H1 (cell line): ENCODE measurements around the gene UBE3C. TPM values are rescaled to one million over a fixed set of nuclear protein-coding genes. Genes with fewer than 3 reads are reported as not detected.

Experiments
- CTCF ChIA-PET: fragments of 300-600 bp; sonication (Branson Sonifier 250); formaldehyde crosslinking; loops from one replicate; lab custom pipeline; 2021; ENCODE audit not compliant: partially characterized antibody; lab: Charles Lee
- POLR2A ChIA-PET: fragments of 300-600 bp; sonication (Branson Sonifier 250); formaldehyde crosslinking; loops from one replicate; lab custom pipeline; 2021; ENCODE audit warnings: inconsistent platforms; ENCODE audit not compliant: partially characterized antibody; lab: Charles Lee
- DNase-seq, 2 experiments: peaks; one replicate each; pipeline versions ENCODE4 v3.0.0 to v3.0.0-alpha.2; 2010 to 2022; ENCODE audit warnings: low spot score in 2 of 2, low read depth in 1 of 2, mixed read lengths in 1 of 2
- FAIRE-seq: peaks from 2 replicates; lab custom pipeline; 2011; peaks lifted over from hg19 to GRCh38; lab: Jason Lieb, UNC
- H2AFZ ChIP-seq: 2 replicates; pipeline ENCODE4 v1.8.1; 2012; ENCODE audit warnings: low read length, inconsistent platforms
- H2AK5ac ChIP-seq: 2 replicates; pipeline ENCODE4 v1.6.1; 2013; ENCODE audit warnings: low read depth, low read length
- H2BK120ac ChIP-seq: replicated peaks from 2 replicates; pipeline ENCODE3; 2013; ENCODE audit warnings: low read depth, low read length, inconsistent platforms
- H2BK12ac ChIP-seq: 2 replicates; pipeline ENCODE4 v1.6.1; 2013; ENCODE audit warnings: low read depth, low read length
- H2BK15ac ChIP-seq: 2 replicates; pipeline ENCODE4 v1.6.1; 2013; ENCODE audit warnings: low read length
- H2BK20ac ChIP-seq: 2 replicates; pipeline ENCODE4 v1.6.1; 2013; ENCODE audit warnings: low read length
- H2BK5ac ChIP-seq: 2 replicates; pipeline ENCODE4 v1.6.1; 2013; ENCODE audit warnings: low read depth, low read length
- H3K14ac ChIP-seq: 2 replicates; pipeline ENCODE4 v1.6.1; 2013; ENCODE audit warnings: inconsistent platforms; ENCODE audit not compliant: insufficient read length
- H3K18ac ChIP-seq: 2 replicates; pipeline ENCODE4 v1.6.1; 2013; ENCODE audit warnings: low read length; ENCODE audit errors: extremely low read depth
- H3K23ac ChIP-seq: 2 replicates; pipeline ENCODE4 v1.6.1; 2013; ENCODE audit warnings: inconsistent platforms; ENCODE audit not compliant: insufficient read length
- H3K23me2 ChIP-seq: 2 replicates; pipeline ENCODE4 v1.6.1; 2013; ENCODE audit warnings: low read depth, low read length
- H3K27ac ChIP-seq: 2 replicates; pipeline ENCODE4 v1.6.1; 2011; ENCODE audit warnings: low read depth, low read length, inconsistent platforms
- H3K27me3 ChIP-seq, 4 experiments: replicated peaks in 1 of 4; 1 replicate in 1 of 4; 2 replicates in 3 of 4; pipeline versions ENCODE4 v1.6.1 to v1.8.1; 2011 to 2013; ENCODE audit warnings: low read length in 3 of 4, mild to moderate bottlenecking in 3 of 4, inconsistent platforms in 2 of 4, mixed read lengths in 2 of 4, moderate library complexity in 1 of 4; ENCODE audit not compliant: control insufficient read depth in 3 of 4, insufficient read depth in 3 of 4; ENCODE audit errors: extremely low read depth in 1 of 4
- H3K36me3 ChIP-seq, 4 experiments: 2 replicates each; pipeline versions ENCODE4 v1.6.1 to v1.8.1; 2011 to 2013; ENCODE audit warnings: mild to moderate bottlenecking in 4 of 4, low read length in 3 of 4, moderate library complexity in 2 of 4, control low read depth in 1 of 4, inconsistent platforms in 1 of 4; ENCODE audit not compliant: insufficient read depth in 4 of 4, control insufficient read depth in 2 of 4
- H3K4ac ChIP-seq: replicated peaks from 2 replicates; pipeline ENCODE3; 2013; ENCODE audit warnings: low read length, low read depth, mixed read lengths, inconsistent platforms; ENCODE audit not compliant: insufficient read length
- H3K4me1 ChIP-seq, 4 experiments: replicated peaks in 1 of 4; 1 replicate in 1 of 4; 2 replicates in 3 of 4; pipeline versions ENCODE4 v1.6.1 to v1.8.1; 2011 to 2013; ENCODE audit warnings: low read length in 3 of 4, inconsistent platforms in 2 of 4, mixed read lengths in 1 of 4; ENCODE audit not compliant: insufficient read depth in 4 of 4, control insufficient read depth in 3 of 4
- H3K4me2 ChIP-seq, 2 experiments: 2 replicates each; pipeline versions ENCODE4 v1.6.1 to v1.8.1; 2011 to 2013; ENCODE audit warnings: low read depth in 2 of 2, low read length in 2 of 2, control low read depth in 1 of 2, inconsistent platforms in 1 of 2, mild to moderate bottlenecking in 1 of 2; ENCODE audit not compliant: insufficient read depth in 1 of 2
- H3K4me3 ChIP-seq, 4 experiments: fragments of 200-600, 300-600 bp in 1 of 4; sonication (generic), shearing (Covaris generic), sonication (Bioruptor Twin) in 1 of 4; 2 replicates each; pipeline versions ENCODE4 v1.5.1 to v1.8.1; 2011 to 2016; ENCODE audit warnings: low read length in 4 of 4, low read depth in 3 of 4, control low read depth in 2 of 4, inconsistent platforms in 2 of 4, mild to moderate bottlenecking in 2 of 4, mixed read lengths in 1 of 4, moderate library complexity in 1 of 4; ENCODE audit not compliant: insufficient read depth in 2 of 4; ENCODE audit errors: extremely low read depth in 1 of 4
- H3K56ac ChIP-seq: replicated peaks from 2 replicates; pipeline ENCODE3; 2013; ENCODE audit warnings: low read depth, mild to moderate bottlenecking, mixed read lengths, low read length, inconsistent platforms; ENCODE audit not compliant: insufficient read length
- H3K79me1 ChIP-seq: 2 replicates; pipeline ENCODE4 v1.6.1; 2013; ENCODE audit warnings: low read depth, low read length, control low read depth
- H3K79me2 ChIP-seq, 2 experiments: 2 replicates each; pipeline versions ENCODE4 v1.6.1 to v1.8.1; 2012 to 2013; ENCODE audit warnings: low read length in 2 of 2, mild to moderate bottlenecking in 2 of 2, inconsistent platforms in 1 of 2; ENCODE audit not compliant: insufficient read depth in 2 of 2, control insufficient read depth in 1 of 2
- H3K9ac ChIP-seq, 4 experiments: replicated peaks in 1 of 4; 1 replicate in 1 of 4; 2 replicates in 3 of 4; pipeline versions ENCODE4 v1.6.1 to v1.8.1; 2011 to 2013; ENCODE audit warnings: low read depth in 3 of 4, low read length in 3 of 4, control low read depth in 2 of 4, mild to moderate bottlenecking in 2 of 4, moderate library complexity in 2 of 4, inconsistent platforms in 1 of 4; ENCODE audit errors: extremely low read depth in 1 of 4
- H3K9me3 ChIP-seq, 2 experiments: 2 replicates each; pipeline versions ENCODE4 v1.6.1 to v1.8.1; 2012 to 2013; ENCODE audit warnings: mild to moderate bottlenecking in 2 of 2, moderate library complexity in 2 of 2, control low read depth in 1 of 2, inconsistent platforms in 1 of 2, low read depth in 1 of 2, low read length in 1 of 2, mixed read lengths in 1 of 2; ENCODE audit not compliant: insufficient read depth in 2 of 2
- H4K20me1 ChIP-seq, 2 experiments: replicated peaks in 1 of 2; 2 replicates each; pipeline versions ENCODE3 to v1.8.1; 2011 to 2013; ENCODE audit warnings: inconsistent platforms in 2 of 2, low read length in 2 of 2, mild to moderate bottlenecking in 1 of 2; ENCODE audit not compliant: insufficient read depth in 2 of 2, control insufficient read depth in 1 of 2
- H4K5ac ChIP-seq: 2 replicates; pipeline ENCODE4 v1.6.1; 2013; ENCODE audit warnings: low read length, low read depth, mixed read lengths, inconsistent platforms; ENCODE audit not compliant: insufficient read length
- H4K8ac ChIP-seq: 2 replicates; pipeline ENCODE4 v1.8.0; 2013; ENCODE audit warnings: mild to moderate bottlenecking, moderate library complexity, low read length, inconsistent platforms; ENCODE audit not compliant: insufficient read depth; ENCODE audit errors: extremely low read depth
- H4K91ac ChIP-seq: replicated peaks from 2 replicates; pipeline ENCODE3; 2013; ENCODE audit warnings: low read length, mixed read lengths, inconsistent platforms; ENCODE audit not compliant: insufficient read length
- ASH2L ChIP-seq: fragments of 200-600, 300-600 bp; sonication (generic); IDR thresholded peaks from one replicate; pipeline ENCODE4 v1.7.1; 2017; ENCODE audit warnings: low read length
- BCL11A ChIP-seq, 2 experiments: IDR thresholded peaks; one replicate each; pipeline ENCODE4 v1.6.1; 2011; ENCODE audit warnings: low read depth in 2 of 2, low read length in 2 of 2, mild to moderate bottlenecking in 2 of 2
- CBX5 ChIP-seq: fragments of 300-800, 300-1000 bp; sonication (generic); IDR thresholded peaks from 2 replicates; pipeline ENCODE4 v1.7.1; 2016; ENCODE audit warnings: antibody characterized with exemption, low read length, low read depth
- EGR1 ChIP-seq: IDR thresholded peaks from 2 replicates; pipeline ENCODE4 v1.6.1; 2011; ENCODE audit warnings: low read depth, low read length, borderline replicate concordance
- EZH2 ChIP-seq: fragments of 200-600 bp; sonication (generic); IDR thresholded peaks from 2 replicates; pipeline ENCODE4 v1.7.1; 2012; ENCODE audit warnings: low read depth, mild to moderate bottlenecking, moderate library complexity, low read length, inconsistent platforms; ENCODE audit not compliant: severe bottlenecking
- GABPA ChIP-seq: IDR thresholded peaks from 2 replicates; pipeline ENCODE4 v1.6.1; 2011; ENCODE audit warnings: mild to moderate bottlenecking, low read length, moderate library complexity, borderline replicate concordance; ENCODE audit not compliant: insufficient read depth
- GTF2F1 ChIP-seq: IDR thresholded peaks from 2 replicates; pipeline ENCODE4 v1.6.1; 2012; ENCODE audit warnings: low read depth, low read length, improper control_type of control experiment, borderline replicate concordance
- MAX ChIP-seq: IDR thresholded peaks from 2 replicates; pipeline ENCODE4 v1.6.1; 2012; ENCODE audit warnings: inconsistent platforms
- PHF8 ChIP-seq: fragments of 200-600 bp; sonication (generic); conservative IDR thresholded peaks from 2 replicates; pipeline ENCODE4 v1.7.1; 2012; ENCODE audit warnings: low read depth, mild to moderate bottlenecking, inconsistent platforms, low read length, moderate library complexity
- POLR2AphosphoS5 ChIP-seq: IDR thresholded peaks from 2 replicates; pipeline ENCODE4 v1.6.1; 2011; ENCODE audit warnings: low read depth, low read length
- RAD21 ChIP-seq, 2 experiments: IDR thresholded peaks in 1 of 2; conservative IDR thresholded peaks in 1 of 2; 2 replicates each; pipeline ENCODE4 v1.6.1; 2011; ENCODE audit warnings: low read depth in 2 of 2, low read length in 2 of 2, improper control_type of control experiment in 1 of 2, inconsistent platforms in 1 of 2, mild to moderate bottlenecking in 1 of 2, moderate library complexity in 1 of 2
- SRF ChIP-seq: IDR thresholded peaks from 2 replicates; pipeline ENCODE4 v1.6.1; 2011; ENCODE audit warnings: mild to moderate bottlenecking, low read depth, low read length, moderate library complexity
- polyA plus RNA-seq, 7 experiments: library from polyadenylated mRNA; depleted of rRNA in 3 of 7; stranded (reverse) in 5 of 7; unstranded in 2 of 7; fragments of >200 nt in 5 of 7; fragments of 200-250 nt in 2 of 7; gene quantifications; 1 replicate in 5 of 7; 2 replicates in 1 of 7; 4 replicates in 1 of 7; pipeline versions ENCODE4 v1.2.1 to v1.2.3, GENCODE V29; 2011 to 2013; ENCODE audit warnings: missing spikeins in 2 of 7, mixed read lengths in 2 of 7
- total RNA-seq: library from RNA; stranded (reverse); fragmentation: NEBNext Ultra II Directional; extraction: Animal tissue kit (Norgen Biotek cat#: 25700); gene quantifications from 2 replicates; pipeline ENCODE4 v1.2.1, GENCODE V29; 2021

Gene UBE3C
- total and polyA plus RNA-seq, 2 of the 8 experiments (the other 6 are each of a cell fraction or from before 2014, with no cell fraction given) = 32.0 to 54.1 TPM

- no peak overlapping the region for H3K9ac ChIP-seq
- CTCF ChIA-PET = no interaction called here
- POLR2A ChIA-PET = no interaction called here
- TF ChIP-seq RAD21 (IDR thresholded peaks at IDR 0.05 in 1 of 2, conservative IDR thresholded peaks at IDR 0.05 in 1 of 2; ENCODE audit: low read depth in 2 of 2, low read length in 2 of 2) = no peak
- no peak for TF ChIP-seq SRF
- no peak for TF ChIP-seq PHF8
- TF ChIP-seq BCL11A (IDR thresholded peaks at IDR 0.05; ENCODE audit: low read depth in 2 of 2, low read length in 2 of 2) = no peak
- no peak for TF ChIP-seq ASH2L
- TF ChIP-seq MAX = no peak
- TF ChIP-seq EZH2 = no peak
- no peak for TF ChIP-seq GTF2F1
- TF ChIP-seq POLR2AphosphoS5 = no peak
- TF ChIP-seq GABPA = no peak
- TF ChIP-seq EGR1 = no peak
- TF ChIP-seq CBX5 = no peak
Observed at GRCh38 chr7:157155959-157156358, 17.2 kb downstream of the UBE3C start.

More at GRCh38 chr7:157155959-157156358, 17.2 kb downstream of the UBE3C start:
- H4K8ac ChIP-seq = no peak overlapping the region
- H3K23me2 ChIP-seq = no peaks in the 10 kb centered on the region; the same call in 1 of the 2 replicates
- peaks cover 15% of the 10 kb centered on the region for H3K79me1 ChIP-seq
- no peak overlapping the region for H4K91ac ChIP-seq
- no peaks in the 10 kb centered on the region for H3K27me3 ChIP-seq
- H2AK5ac ChIP-seq = no peak overlapping the region
- no peak overlapping the region for H2BK5ac ChIP-seq
- no peak overlapping the region for H3K14ac ChIP-seq
- no peak overlapping the region for H2BK15ac ChIP-seq
- H4K5ac ChIP-seq = no peak overlapping the region
- H3K36me3 ChIP-seq = peaks cover 0 to 7% (median 0%) of the 10 kb centered on the region in 4 experiments; a peak in 2 of 8 replicates
- no peak overlapping the region for H2AFZ ChIP-seq
- no peak overlapping the region for H3K27ac ChIP-seq
- no peaks in the 10 kb centered on the region for H3K9me3 ChIP-seq
- FAIRE-seq = no peak
- H3K18ac ChIP-seq = no peak overlapping the region
- no peak overlapping the region for H3K4me3 ChIP-seq
- peaks cover 16 to 98% of the 10 kb centered on the region in 2 experiments for H3K79me2 ChIP-seq
- peaks cover 22 to 33% of the 10 kb centered on the region in 2 experiments for H4K20me1 ChIP-seq
- DNase-seq = no peak
- H2BK12ac ChIP-seq = no peak overlapping the region
- no peak overlapping the region for H3K23ac ChIP-seq
- H3K4me1 ChIP-seq = peaks cover 0 to 10% (median 2%) of the 10 kb centered on the region in 4 experiments; a peak in 4 of 7 replicates
- no peak overlapping the region for H3K56ac ChIP-seq
- no peak overlapping the region for H2BK20ac ChIP-seq
- no peak overlapping the region for H2BK120ac ChIP-seq
- no peak overlapping the region for H3K4ac ChIP-seq
- H3K4me2 ChIP-seq = no peak overlapping the region
